OCI-LY7 (cell line): ENCODE measurements around the gene FAM47E.

ENCODE experiments used
- EZH2phosphoT487 ChIP-seq: fragments of 200-600 bp; sonication (generic); IDR thresholded peaks from 2 replicates; pipeline ENCODE4 v1.6.1; 2018; ENCODE audit warnings: low read depth, borderline replicate concordance, mild to moderate bottlenecking, mixed run types, antibody characterized with exemption, low read length, moderate library complexity, mixed read lengths
- TF ChIP-seq, protein P1 (sequence below): fragments of 200-600 bp; sonication (generic); conservative IDR thresholded peaks from 2 replicates; pipeline ENCODE4 v1.5.1; 2014; ENCODE audit warnings: mild to moderate bottlenecking, antibody characterized with exemption, low read length, moderate library complexity, mixed read lengths

GRCh38 chr4:76296286-76296820 is 44.8 kb downstream of the FAM47E start:
- TF ChIP-seq, protein P1, sequence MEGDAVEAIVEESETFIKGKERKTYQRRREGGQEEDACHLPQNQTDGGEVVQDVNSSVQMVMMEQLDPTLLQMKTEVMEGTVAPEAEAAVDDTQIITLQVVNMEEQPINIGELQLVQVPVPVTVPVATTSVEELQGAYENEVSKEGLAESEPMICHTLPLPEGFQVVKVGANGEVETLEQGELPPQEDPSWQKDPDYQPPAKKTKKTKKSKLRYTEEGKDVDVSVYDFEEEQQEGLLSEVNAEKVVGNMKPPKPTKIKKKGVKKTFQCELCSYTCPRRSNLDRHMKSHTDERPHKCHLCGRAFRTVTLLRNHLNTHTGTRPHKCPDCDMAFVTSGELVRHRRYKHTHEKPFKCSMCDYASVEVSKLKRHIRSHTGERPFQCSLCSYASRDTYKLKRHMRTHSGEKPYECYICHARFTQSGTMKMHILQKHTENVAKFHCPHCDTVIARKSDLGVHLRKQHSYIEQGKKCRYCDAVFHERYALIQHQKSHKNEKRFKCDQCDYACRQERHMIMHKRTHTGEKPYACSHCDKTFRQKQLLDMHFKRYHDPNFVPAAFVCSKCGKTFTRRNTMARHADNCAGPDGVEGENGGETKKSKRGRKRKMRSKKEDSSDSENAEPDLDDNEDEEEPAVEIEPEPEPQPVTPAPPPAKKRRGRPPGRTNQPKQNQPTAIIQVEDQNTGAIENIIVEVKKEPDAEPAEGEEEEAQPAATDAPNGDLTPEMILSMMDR: no peak
- no peak for TF ChIP-seq EZH2phosphoT487
